Measurements from ENCODE around the gene INPP4A.

Gene INPP4A

DNA sequence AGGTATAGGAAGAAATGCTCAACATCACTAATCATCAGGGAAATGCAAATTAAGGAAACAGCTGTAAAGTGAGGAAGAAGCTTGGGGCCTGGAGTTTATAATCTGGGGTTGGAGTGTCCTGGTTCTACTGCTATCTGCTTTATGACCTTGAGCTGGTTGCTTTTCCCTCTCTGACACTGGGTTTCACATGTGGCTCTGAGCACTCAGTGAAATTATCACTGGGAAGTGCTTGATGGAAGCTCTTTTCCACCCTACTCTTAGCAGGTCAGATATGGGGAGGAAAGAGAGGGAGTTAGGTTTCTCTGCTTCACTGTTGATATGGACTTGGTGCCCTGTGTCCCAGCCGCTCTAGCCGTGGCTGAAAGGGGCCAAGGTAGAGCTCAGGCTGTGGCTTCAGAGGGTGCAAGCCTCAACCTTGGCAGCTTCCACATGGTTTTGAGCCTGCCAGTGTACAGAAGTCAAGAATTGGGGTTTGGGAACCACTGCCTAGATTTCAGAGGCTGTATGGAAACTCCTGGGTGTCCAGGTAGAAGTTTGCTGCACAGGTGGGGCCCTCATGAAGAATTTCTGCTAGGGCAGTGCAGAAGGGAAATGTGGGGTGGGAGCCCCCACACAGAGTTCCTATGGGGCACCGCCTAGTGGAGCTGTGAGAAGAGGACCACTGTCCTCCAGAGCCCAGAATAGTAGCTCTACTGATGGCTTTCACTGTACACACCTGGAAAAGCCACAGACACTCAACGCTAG is 52.3 kb downstream of the INPP4A start:
- ATAC-seq: no peak

DNA sequence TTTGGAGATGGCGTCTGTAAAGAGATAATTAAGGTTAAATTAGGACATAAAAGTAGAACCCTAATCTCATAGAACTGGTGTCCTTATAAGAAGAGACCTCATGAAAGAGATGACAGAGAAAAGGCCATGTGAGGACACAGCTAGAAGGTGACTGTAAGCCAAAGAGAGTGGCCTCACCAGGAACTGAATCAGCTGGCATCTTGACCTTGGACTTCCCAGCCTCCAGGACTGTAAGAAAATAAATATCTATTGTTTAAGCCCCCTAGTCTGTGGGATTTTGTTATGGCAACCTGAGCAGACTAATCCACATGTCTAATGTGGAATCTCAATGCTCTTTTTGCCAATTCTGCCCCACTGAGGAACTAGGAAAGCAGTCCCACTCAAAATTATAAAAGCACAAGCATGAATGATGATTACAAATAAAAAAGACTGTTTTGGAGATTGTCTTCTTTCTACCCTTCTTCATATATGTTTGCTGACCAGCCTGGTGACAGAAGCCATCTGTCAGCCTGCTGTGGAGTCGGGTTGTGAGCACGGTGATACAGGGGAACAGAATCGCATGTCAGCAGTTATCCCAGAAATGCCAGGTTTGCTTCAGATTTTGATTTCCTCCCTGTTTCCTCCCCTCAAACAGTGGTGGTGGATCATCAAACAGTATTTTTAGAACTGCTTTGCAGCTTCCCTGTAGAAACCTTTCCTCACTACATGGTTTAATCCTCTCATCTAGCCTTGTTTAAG is 54.2 kb downstream of the INPP4A start:
- ATAC-seq: no peak

GRCh38 chr2:98500561-98500960 is 55.9 kb downstream of the INPP4A start:
- ATAC-seq: no peak

DNA sequence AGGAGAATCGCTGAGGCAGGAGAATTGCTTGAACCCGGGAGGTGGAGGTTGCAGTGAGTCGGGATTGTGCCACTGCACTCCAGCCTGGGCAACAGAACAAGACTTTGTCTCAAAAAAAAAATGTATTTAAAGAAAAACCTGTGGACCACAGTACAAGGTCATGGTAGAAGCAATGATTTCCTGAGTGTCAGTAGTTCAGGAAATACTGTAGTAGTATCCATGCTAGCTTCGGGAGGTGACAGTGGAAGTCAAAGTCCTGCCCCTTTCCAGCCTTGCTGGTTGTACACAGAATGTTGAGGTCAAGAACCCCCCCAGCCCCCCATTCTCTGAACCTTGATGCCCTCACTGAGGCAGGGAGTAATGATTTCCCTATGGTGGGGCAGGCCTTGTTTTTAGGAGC is 56.6 kb downstream of the INPP4A start:
- no peak for ATAC-seq

- ATAC-seq: no peak
Observed at GRCh38 chr2:98501876-98502275, 57.2 kb downstream of the INPP4A start.

DNA sequence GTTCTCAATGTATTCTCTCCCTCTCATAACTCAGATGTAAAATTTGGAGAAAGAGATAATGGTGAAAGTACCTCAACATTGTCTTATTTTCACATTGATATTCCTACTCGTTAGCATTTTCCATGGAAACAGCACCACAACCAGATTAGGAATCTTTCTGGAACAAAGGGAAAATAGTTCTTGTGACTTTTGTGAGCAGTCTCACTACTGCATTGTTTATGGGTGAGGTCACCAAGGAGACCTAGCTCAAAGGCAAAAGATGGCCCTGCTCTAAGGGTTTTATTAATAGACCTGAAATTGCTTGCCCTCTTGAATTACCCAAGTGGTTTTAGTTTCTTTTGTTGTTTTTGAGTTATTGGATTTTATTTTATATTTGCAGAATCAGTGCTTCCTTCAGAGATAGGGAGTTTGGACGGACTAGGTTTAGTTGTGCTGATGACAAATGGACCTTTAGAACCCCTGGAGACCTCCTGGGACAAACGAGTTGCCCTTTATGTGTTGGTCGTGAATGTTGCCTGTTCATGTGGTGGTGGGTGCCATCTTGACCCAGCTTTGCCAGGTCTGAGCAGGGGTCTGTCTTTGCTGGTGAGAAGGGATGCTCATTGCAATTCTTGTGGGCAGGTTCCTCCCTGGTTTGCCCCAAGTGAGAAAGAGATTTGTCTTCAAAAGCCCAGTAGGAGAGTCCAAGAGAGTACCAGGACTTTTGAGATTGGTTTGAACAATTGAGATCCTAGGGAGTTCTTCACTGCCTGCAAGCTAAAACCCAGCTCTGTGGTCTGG is 58.1 kb downstream of the INPP4A start:
- no peak for ATAC-seq

GRCh38 chr2:98503481-98504105 is 58.9 kb downstream of the INPP4A start:
- no peak for ATAC-seq

DNA sequence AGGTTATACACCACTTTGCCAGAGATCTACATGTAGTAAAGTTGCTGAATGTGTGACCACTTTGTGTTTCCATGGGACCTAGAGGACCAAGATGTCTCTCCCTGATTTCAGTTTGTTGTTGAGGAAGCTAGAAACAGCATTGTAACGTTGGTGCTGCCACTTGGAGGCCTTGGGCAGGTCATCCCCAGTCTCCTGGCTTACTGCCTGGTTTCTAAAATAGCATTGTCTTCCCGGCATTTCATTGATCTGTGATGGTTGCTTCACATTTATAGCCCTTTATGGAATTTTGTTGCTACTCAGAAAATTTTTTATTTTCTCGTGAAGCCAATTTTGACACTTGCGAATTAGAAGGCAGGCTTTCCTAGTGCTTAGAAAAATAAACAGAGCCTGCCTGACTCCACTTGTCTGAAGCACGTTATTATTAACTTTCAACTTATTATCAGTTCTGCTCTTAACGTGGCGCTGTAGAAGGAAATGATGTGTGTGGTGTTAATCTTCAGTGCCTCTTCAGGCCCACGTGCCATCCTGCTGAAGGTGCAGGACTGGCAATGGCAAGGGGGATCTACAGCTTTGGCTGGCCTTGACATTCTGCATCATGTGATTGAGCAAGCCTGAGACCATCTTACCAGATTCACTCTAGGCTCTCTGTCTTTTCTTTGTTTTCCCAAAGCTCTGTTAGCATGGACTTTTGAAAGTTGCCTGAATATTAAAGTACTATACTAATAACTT is 59.9 kb downstream of the INPP4A start:
- ATAC-seq: no peak

- ATAC-seq: peak in 1 of 2 donors; percentile 52
Observed at GRCh38 chr2:98505311-98505808, 60.7 kb downstream of the INPP4A start.

DNA sequence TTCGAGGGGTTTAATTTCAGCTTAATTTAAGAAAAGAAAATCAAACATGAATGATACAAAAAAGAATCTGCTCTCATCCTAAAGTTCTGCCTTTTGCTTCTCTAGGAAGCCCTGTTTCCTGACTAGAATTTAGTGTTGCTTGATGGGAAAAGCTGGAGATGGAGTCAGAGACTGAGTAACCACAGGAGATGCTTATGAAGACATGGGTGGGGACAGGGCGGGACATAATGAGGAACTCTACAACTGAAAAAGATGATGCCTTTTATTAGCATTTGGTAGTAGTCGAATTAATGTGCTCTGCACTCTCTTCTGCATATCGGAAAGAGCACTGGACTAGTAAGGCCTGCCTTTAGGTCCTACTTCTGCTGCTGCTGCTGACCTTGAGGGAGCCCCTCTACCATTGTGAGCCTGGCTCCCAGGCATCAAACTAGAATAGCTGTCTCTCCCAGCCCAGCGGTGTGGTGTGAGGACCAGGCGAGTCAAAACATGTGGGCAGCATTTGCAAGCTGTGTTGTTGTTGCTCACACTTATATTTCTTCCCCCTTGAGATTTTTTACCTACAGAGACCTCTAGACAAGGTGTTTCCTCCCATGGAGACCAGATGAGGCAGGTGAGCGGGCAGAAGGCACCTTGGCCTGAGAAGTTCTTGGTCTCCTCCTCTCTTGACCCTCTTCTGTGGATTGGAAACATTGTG is 61.5 kb downstream of the INPP4A start:
- no peak for ATAC-seq

DNA sequence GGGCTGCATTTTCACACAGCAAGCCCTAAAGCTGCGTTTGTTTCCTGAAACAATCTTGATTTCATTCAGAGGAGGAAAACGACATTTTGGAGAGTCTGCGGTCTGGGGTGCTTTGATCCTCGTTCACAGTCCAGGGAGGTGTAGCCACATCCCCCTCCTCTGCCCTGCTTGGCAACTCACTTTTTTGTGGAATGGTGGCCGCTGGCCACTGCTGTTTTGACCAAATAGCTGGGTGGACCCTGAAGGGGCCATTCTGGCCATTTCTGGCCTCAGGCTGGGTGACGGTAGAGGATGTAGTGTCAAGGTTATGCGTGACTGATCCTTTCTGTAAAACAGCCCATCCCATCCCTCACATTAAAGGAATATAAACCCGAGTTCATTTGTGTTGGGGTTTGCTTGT is 62.2 kb downstream of the INPP4A start:
- no peak for ATAC-seq

- ATAC-seq: no peak
Observed at GRCh38 chr2:98507461-98507860, 62.8 kb downstream of the INPP4A start.

GRCh38 chr2:98507891-98508708 is 63.4 kb downstream of the INPP4A start:
- ATAC-seq: no peak

DNA sequence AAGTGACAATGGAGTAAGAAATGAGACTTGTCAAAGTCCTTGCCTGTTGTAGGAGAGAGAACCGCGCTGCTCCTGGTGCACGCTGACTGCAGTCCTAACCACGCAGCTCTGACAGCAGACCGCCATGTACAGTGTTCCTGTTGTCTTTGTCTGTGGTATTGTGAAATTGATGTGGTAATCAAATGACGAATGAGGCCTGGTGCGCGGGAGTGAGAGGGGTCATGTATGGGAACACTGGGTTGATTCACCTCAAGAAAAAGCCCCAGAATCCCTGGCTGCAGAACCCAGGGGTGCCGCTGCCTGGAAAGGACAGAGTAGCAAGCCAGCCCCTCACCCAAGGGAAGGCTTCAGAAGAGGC is 64.0 kb downstream of the INPP4A start:
- peak; percentile 60 to 82 for ATAC-seq

DNA sequence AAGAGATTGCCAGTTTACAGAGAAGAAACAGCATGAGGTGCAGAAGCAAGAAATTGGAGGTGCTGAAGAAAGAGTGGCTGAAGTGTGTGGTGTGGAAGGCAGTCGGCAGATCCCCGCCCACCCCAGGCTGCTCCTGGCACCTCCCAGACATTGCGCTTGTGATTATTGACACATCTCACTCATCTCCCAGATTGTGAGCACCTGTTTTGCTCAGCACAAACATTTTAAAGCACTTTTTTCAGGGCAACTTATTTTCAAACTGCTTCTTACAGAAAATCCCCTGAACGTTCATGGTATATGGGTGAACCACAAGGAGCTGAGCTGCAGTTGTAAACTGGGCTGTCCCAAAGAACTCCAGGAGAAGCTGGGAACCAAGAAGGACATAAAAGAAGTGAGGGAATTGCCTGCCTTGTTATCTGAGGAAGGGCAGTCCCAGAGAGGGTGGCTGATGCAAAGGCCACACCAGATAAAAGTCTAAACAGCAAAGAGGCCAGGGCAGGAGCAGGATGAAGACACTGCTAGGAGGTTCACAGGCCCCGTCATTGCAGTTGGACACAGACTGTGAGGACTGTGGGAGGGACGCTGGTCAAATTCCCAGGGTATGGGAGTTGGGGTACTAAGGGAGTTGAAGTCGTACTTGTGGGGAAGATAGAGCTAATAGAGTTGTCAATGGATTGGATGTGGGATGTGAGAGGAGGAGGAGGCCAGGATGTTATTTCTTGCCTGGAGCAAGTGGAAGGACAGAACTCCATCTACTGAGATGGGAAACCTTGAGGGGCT is 65.1 kb downstream of the INPP4A start:
- ATAC-seq: no peak

GRCh38 chr2:98510322-98510662 is 65.6 kb downstream of the INPP4A start:
- ATAC-seq: no peak

DNA sequence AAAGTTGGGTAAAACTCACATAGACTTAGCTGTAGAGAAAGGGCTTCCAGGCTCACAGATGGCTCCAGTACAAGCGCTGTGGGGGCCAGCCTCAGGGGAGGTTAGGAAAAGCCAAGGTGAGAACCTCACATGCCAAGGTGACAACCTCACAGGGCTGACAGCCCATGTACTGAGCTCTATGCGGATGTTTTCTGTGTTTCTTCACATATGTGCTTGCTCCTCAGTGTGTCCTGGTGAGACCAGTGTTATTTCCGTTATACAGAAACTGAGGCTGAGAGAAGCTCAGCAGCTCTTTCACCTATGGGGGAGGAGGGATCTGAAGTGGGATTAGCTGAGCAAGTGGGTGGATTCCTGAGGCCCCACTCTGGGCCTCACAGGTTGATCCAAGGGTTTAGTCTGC is 67.3 kb downstream of the INPP4A start:
- ATAC-seq: no peak

DNA sequence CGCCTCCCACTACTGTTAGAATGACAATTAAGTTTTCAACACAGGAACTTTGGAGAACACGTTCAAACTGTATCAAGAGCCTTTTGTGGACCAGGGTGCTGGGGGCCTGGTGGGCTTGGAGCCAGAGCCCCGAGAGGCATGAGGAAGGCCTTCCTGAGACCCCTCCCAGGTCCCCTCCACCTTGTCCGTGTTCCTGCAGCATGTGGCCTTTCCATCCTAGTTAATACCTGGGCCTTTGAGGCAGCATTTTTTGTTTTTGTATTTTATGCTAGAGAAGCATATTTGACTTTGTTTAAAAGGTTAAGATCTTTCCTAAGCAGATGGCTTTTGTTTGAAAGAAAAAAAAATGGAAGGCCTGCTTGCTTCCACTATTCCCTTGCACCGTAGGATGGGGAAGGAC is 68.0 kb downstream of the INPP4A start:
- no peak for ATAC-seq

GRCh38 chr2:98514096-98514639 is 69.5 kb downstream of the INPP4A start:
- ATAC-seq: no peak

DNA sequence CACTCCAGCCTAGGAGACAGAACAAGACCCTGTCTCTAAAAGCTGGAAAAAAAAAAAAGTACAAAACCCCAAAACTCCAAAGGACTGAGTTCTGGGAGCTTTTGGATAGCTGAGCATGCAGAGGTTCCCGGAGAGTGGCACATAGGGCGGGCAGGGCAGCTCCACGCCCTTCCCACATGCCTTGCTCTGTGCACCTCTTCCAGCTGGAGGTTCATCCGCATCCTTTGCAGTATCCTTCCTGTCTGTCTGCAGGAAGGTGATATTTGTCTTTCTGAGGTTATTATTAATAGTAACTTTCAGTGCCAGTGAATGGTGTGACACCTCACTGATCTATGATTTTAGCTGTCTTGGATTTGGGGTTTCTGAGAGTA is 70.2 kb downstream of the INPP4A start:
- no peak for ATAC-seq

All from activated CD4-positive, CD25-positive, alpha-beta regulatory T cell treated with anti-CD3 and anti-CD28 coated beads, Interleukin-2, amount 50 U/mL, for 24 hours (primary cell).